ENCODE measurements around the gene SNX1. TPM values are rescaled to one million over a fixed set of nuclear protein-coding genes. Genes with fewer than 3 reads are reported as not detected.

The SNX1 gene
- polyA plus RNA-seq, 1 donor (not counting 4 experiments of a cell fraction or from before 2014, with no cell fraction given): 90.2 TPM

- dilution Hi-C loops (cut with MboI; ENCODE audit: extremely low pct_ligation_motif_present, low sequenced_read_pairs): no loop called here
- H3K79me2 ChIP-seq (ENCODE audit: control insufficient read depth, insufficient read depth, low read length): no peaks in the 10 kb centered on the region
- FAIRE-seq: no peak
- H3K4me3 ChIP-seq (ENCODE audit: control insufficient read depth in 2 of 3, extremely low read depth in 1 of 3, insufficient read depth in 2 of 3, low read depth in 1 of 3, low read length in 3 of 3): no peak overlapping the region
- H3K9me3 ChIP-seq (ENCODE audit: control insufficient read depth, low read depth, low read length): no peaks in the 10 kb centered on the region
- no peak overlapping the region for H3K9ac ChIP-seq (ENCODE audit: control insufficient read depth, extremely low read depth, insufficient read depth, low read length)
- peaks cover 10% of the 10 kb centered on the region for H3K4me1 ChIP-seq (ENCODE audit: control insufficient read depth, extremely low read depth, insufficient read depth, low read length)
- TF ChIP-seq, protein P1, sequence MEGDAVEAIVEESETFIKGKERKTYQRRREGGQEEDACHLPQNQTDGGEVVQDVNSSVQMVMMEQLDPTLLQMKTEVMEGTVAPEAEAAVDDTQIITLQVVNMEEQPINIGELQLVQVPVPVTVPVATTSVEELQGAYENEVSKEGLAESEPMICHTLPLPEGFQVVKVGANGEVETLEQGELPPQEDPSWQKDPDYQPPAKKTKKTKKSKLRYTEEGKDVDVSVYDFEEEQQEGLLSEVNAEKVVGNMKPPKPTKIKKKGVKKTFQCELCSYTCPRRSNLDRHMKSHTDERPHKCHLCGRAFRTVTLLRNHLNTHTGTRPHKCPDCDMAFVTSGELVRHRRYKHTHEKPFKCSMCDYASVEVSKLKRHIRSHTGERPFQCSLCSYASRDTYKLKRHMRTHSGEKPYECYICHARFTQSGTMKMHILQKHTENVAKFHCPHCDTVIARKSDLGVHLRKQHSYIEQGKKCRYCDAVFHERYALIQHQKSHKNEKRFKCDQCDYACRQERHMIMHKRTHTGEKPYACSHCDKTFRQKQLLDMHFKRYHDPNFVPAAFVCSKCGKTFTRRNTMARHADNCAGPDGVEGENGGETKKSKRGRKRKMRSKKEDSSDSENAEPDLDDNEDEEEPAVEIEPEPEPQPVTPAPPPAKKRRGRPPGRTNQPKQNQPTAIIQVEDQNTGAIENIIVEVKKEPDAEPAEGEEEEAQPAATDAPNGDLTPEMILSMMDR (optimal IDR thresholded peaks at IDR 0.05 in 1 of 3, IDR thresholded peaks at IDR 0.05 in 1 of 3, conservative IDR thresholded peaks at IDR 0.05 in 1 of 3; ENCODE audit: extremely low read depth in 1 of 3, insufficient read depth in 2 of 3, low read length in 3 of 3): no peak
- no peak for TF ChIP-seq EZH2 (IDR thresholded peaks at IDR 0.05; ENCODE audit: low read length)
- H3K27ac ChIP-seq (ENCODE audit: control insufficient read depth, insufficient read depth, low read length): no peak overlapping the region
- DNase-seq (ENCODE audit: low read depth, low spot score): no peak
- no peaks in the 10 kb centered on the region for H4K20me1 ChIP-seq (ENCODE audit: control insufficient read depth, extremely low read depth, insufficient read depth, low read length)
- no peaks in the 10 kb centered on the region for H3K9me1 ChIP-seq (ENCODE audit: control insufficient read depth, extremely low read depth, insufficient read depth, low read length)
- H3K4me2 ChIP-seq (ENCODE audit: control insufficient read depth, extremely low read depth, insufficient read depth, low read depth, low read length): no peak overlapping the region
- H3K36me3 ChIP-seq (ENCODE audit: control insufficient read depth in 2 of 2, extremely low read depth in 1 of 2, insufficient read depth in 2 of 2, low read length in 2 of 2): no peaks in the 10 kb centered on the region
- no peaks in the 10 kb centered on the region for H3K27me3 ChIP-seq (ENCODE audit: control insufficient read depth, extremely low read depth, insufficient read depth, low read length)
- no peak overlapping the region for H2AFZ ChIP-seq (ENCODE audit: control insufficient read depth, low read length)
These were observed 35.1 kb upstream of the SNX1 start for GRCh38 chr15:64060716-64061115.

DNA sequence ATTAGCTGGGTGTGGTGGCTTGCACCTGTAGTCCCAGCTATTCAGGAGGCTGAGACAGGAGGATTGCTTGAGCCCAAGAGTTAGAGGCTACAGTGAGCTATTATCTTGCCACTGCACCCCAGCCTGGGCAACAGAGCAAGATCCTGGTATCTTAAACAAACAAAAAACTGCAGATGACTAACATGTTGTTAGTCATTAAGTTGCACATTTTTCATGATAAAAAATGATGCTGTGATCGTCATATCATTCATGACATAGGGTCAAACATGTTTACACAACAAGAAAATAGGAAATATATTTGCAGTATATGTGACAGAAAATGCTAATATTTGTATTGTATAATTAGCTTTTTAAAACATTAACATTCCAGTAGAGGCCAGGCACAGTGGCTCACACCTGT is 29.3 kb upstream of the SNX1 start:
- Histone ChIP-seq H3K4me1 (ENCODE audit: control insufficient read depth, extremely low read depth, insufficient read depth, low read length) (peaks cover 2% of the 10 kb centered on the region), H3K27me3 (ENCODE audit: control insufficient read depth, extremely low read depth, insufficient read depth, low read length) (no peaks in the 10 kb centered on the region), H2AFZ (ENCODE audit: control insufficient read depth, low read length) (no peak overlapping the region), H3K36me3 (ENCODE audit: control insufficient read depth in 2 of 2, extremely low read depth in 1 of 2, insufficient read depth in 2 of 2, low read length in 2 of 2) (peaks cover 0 to 7% of the 10 kb centered on the region in 2 experiments), H3K9me1 (ENCODE audit: control insufficient read depth, extremely low read depth, insufficient read depth, low read length) (no peaks in the 10 kb centered on the region), H3K79me2 (ENCODE audit: control insufficient read depth, insufficient read depth, low read length) (no peaks in the 10 kb centered on the region), H3K27ac (ENCODE audit: control insufficient read depth, insufficient read depth, low read length) (no peak overlapping the region), H3K4me3 (ENCODE audit: control insufficient read depth in 2 of 3, extremely low read depth in 1 of 3, insufficient read depth in 2 of 3, low read depth in 1 of 3, low read length in 3 of 3) (no peak overlapping the region), H3K9me3 (ENCODE audit: control insufficient read depth, low read depth, low read length) (no peaks in the 10 kb centered on the region), H3K4me2 (ENCODE audit: control insufficient read depth, extremely low read depth, insufficient read depth, low read depth, low read length) (no peak overlapping the region), H3K9ac (ENCODE audit: control insufficient read depth, extremely low read depth, insufficient read depth, low read length) (no peak overlapping the region), H4K20me1 (ENCODE audit: control insufficient read depth, extremely low read depth, insufficient read depth, low read length) (no peaks in the 10 kb centered on the region)
- DNase-seq (ENCODE audit: low read depth, low spot score) (no peak), FAIRE-seq (no peak)
- no peak for TF ChIP-seq EZH2 (IDR thresholded peaks at IDR 0.05; ENCODE audit: low read length)
- TF ChIP-seq, protein P1 (optimal IDR thresholded peaks at IDR 0.05 in 1 of 3, IDR thresholded peaks at IDR 0.05 in 1 of 3, conservative IDR thresholded peaks at IDR 0.05 in 1 of 3; ENCODE audit: extremely low read depth in 1 of 3, insufficient read depth in 2 of 3, low read length in 3 of 3): no peak
- dilution Hi-C loops (cut with MboI; ENCODE audit: extremely low pct_ligation_motif_present, low sequenced_read_pairs): no loop called here

Data from keratinocyte (primary cell).